Smooth muscle cell of bladder (primary cell): ENCODE results near the gene AP4B1. TPM values are rescaled to one million over a fixed set of nuclear protein-coding genes. Genes with fewer than 3 reads are reported as not detected.

Source experiments
- total RNA-seq: library from RNA; depleted of rRNA; stranded (reverse); fragments of >200 nt; gene quantifications from 2 replicates; pipeline ENCODE4 v1.2.3, GENCODE V29; 2014

AP4B1 gene
- 11.7 and 12.4 TPM in 2 replicates for total RNA-seq

DNA sequence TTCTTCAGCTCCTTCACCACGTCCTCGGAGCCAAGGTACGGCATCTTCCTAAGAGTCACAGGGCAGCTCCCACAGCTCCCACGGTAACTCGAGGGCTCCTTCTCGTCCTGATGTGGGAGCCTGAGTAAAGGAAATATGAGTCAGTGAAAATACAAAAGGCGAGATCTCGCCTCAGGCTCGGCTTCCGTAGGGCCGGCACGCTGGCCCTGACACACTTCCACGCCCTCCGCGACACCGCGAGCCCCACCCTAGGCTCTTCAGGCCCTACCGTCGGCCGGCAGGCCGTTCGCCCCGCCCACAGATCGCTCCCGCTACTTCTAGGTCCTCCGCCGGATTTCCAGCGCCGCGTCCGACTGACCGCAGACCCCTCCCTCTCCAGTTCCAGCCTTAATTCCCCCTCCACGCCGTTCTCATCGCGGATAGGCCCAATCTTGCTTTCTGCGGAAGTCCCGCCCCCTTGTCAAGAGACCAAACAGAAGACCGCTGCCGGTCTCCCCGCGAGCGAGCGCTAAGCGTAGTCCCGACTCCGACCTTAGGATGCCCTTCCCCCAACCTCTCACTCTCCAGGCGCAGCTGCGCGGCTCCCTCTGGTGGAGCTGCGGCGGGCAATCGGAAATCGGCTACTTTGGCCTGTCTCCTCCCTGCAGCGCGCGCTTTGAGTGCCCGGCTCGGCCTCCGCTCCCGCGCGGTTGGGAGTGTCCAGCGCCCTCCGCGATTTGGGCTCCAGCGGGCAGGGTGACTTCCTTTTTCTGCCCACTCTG lies at the start of gene AP4B1, which contains the start of gene DCLRE1B:
TSS of gene AP4B1 (minus strand) at position 126 of the 761 bp plus-strand sequence. CDS start at position 44, 82 bp downstream.
TSS of gene DCLRE1B (plus strand) at position 653 of the 761 bp plus-strand sequence. CDS start 261 bp downstream, outside the sequence.

DNA sequence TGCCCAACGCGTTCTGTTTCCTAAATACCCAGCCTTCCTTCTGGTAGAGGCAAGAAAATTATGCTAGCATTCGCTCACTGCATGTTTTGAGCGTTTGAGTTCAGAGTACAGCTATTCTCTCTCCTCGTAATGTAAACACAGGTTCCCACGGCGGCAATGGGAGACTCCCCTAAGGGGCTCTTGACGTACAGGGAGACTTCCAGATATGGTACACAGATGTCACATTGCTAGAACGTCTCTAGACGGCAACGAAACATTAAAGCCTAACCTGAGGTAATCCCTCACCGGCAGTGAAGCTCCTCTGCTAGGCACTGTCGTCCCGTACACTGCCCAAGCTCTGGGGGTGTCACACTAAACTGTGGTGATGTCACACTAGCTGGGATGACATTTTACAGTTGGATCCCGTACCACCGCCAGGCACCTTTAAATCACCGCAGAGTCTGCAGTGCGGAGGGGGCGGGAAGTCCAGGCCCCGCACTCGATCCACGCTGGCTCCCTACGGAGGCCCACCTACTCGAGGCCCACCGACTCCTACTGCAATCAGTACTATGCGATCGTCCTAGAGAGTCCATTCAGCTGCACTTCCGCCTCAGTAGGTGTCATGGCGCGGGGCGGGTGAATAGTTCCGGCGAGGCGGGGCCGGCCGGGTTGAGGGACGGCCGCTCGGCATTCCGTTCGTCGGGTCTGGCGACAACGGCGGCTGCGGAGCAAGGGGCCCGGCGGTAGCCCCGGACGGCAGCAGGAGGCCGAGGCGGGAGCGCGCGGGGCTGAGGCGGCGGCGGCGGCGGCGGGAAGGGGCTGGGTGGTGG lies 24.5 kb upstream of the AP4B1 start, which contains the start of gene HIPK1:
TSS of gene HIPK1 (plus strand) at position 384 of the 809 bp plus-strand sequence.

DNA sequence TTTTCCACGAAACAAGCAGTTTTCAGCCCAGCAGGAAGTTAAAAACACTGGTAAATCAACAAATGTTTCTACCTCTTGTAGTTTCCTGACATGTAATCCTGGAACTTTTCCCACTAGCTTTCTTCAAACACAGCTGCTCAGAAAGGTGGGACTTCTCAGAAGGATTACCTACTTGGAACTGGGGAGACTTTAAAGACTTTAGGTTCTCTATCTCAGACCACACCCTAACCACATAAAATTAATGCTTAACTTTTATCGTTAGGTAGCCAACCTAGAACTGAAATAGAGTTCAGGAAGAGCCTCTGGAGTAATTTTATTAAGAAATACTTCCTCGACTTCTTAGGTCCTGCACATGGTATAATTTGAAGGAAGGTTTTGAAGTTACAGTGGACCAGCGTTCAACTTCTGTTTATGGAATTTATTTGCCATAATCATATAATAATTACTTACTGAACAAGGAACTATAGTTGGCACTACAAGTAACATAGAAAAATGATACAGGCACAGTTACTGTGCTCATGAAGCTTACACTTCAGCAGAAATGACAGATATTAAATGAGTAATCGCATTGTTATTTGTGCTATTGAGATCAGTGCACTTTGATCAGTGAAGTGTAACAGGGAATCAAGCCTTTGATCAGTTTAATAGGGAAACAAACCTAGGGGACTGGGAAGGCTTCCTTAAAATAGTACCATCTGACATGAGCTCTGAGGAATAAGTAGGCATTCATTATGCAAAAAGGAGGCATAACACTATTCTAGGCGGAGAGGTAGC lies 17.0 kb downstream of the AP4B1 start, which contains the start of gene BCL2L15:
TSS of gene BCL2L15 (minus strand) at position 180 of the 774 bp plus-strand sequence. CDS start 206 bp downstream, outside the sequence.

DNA sequence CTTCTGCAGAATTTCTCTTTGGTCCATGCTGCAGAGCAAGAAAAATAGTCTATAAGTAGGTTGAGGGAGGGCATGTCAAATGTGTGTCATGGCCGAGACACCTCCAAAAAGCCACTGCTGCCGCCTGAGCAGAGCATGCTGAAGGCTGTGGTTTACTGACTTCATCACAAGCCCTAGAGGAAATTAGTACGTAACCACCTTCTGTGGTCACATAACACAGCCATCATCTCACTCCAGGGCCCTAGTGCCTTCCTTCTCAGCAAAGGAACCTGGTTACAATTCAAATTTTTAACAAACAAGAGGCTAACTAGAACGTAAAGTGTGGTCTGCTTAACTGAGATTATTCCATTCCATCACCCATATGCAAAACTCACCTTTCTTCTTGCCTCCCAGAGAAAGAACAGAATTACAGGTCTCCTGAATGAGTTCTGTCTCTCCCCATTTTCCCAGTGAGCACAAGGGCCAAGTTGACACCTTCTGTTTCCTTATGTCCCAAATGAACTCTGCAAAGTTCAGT lies 32.9 kb downstream of the AP4B1 start, which contains the start of gene PTPN22:
TSS of gene PTPN22 (minus strand) at position 116 of the 517 bp plus-strand sequence.

Other genes starting within 250 kb of the AP4B1 start
- gene PHTF1, start 145.3 kb downstream of the AP4B1 start, total RNA-seq, result 29.3 and 32.9 TPM in 2 replicates
- 7.9 and 9.0 TPM in 2 replicates for gene RSBN1, start 92.3 kb downstream of the AP4B1 start, total RNA-seq
- 0.28 and 0.55 TPM in 2 replicates for gene PTPN22, start 33.1 kb downstream of the AP4B1 start, total RNA-seq
- gene BCL2L15, start 17.2 kb downstream of the AP4B1 start, total RNA-seq, result 0.09 and 0.14 TPM in 2 replicates
- 0.55 and 0.57 TPM in 2 replicates for gene DCLRE1B, start 527 bp upstream of the AP4B1 start, total RNA-seq
- gene HIPK1, start 24.5 kb upstream of the AP4B1 start, total RNA-seq, result 16.2 and 17.7 TPM in 2 replicates
- 140 and 191 TPM in 2 replicates for gene OLFML3, start 74.7 kb upstream of the AP4B1 start, total RNA-seq
- not detected in 2 replicates for gene SYT6, start 249.1 kb upstream of the AP4B1 start, total RNA-seq